Jurkat, Clone E6-1 (cell line): ENCODE results near the gene WASHC2A. TPM values are rescaled to one million over a fixed set of nuclear protein-coding genes. Genes with fewer than 3 reads are reported as not detected.
A peak's percentile ranks its signal among the peaks of the same experiment; 100 is the strongest.
"Not testable (repeated sequence)": the region's sequence is repeated elsewhere in the genome, so short reads cannot be mapped to it uniquely, and the experiment has no call there.

Source experiments
- DNase-seq: peaks from one replicate; pipeline ENCODE4 v3.0.0-alpha.2; 2011; ENCODE audit warnings: low read depth, low spot score
- H3K4me3 ChIP-seq: 2 replicates; pipeline ENCODE4 v1.5.1; 2011; ENCODE audit warnings: mild to moderate bottlenecking, low read length, control low read depth, moderate library complexity
- polyA plus RNA-seq: library from polyadenylated mRNA; unstranded; fragments of >200 nt; gene quantifications from one replicate; pipeline ENCODE4 v1.2.1, GENCODE V29; 2012; ENCODE audit warnings: missing spikeins; ENCODE audit not compliant: insufficient read length, insufficient read depth

Gene WASHC2A
- 30.7 TPM for polyA plus RNA-seq

GRCh38 chr10:50067546-50068351 is at the start of gene WASHC2A:
Gene WASHC2A (plus strand): TSS chr10:50067954. CDS start chr10:50068006, 52 bp downstream.
- peak; percentile 18 for DNase-seq
- peak within 1 kb of the TSS; percentile 63 for H3K4me3 ChIP-seq

- DNase-seq, H3K4me3 ChIP-seq: not testable (repeated sequence)
These were observed 48.5 kb upstream of the WASHC2A start for GRCh38 chr10:50019279-50019678.

- not testable (repeated sequence) for H3K4me3 ChIP-seq, DNase-seq
These were observed 47.2 kb upstream of the WASHC2A start for GRCh38 chr10:50020451-50021024.

- H3K4me3 ChIP-seq: no peak overlapping the region
- DNase-seq: no peak
These were observed 46.1 kb upstream of the WASHC2A start for GRCh38 chr10:50021646-50022045.

GRCh38 chr10:50024716-50025383 is 42.9 kb upstream of the WASHC2A start:
- not testable (repeated sequence) for H3K4me3 ChIP-seq, DNase-seq

GRCh38 chr10:50025627-50026026 is 42.1 kb upstream of the WASHC2A start:
- no peak for DNase-seq
- no peak overlapping the region for H3K4me3 ChIP-seq

- no peak overlapping the region for H3K4me3 ChIP-seq
- DNase-seq: no peak
These were observed 40.6 kb upstream of the WASHC2A start for GRCh38 chr10:50027195-50027594.

- H3K4me3 ChIP-seq: no peak overlapping the region
- DNase-seq: no peak
These were observed 34.3 kb upstream of the WASHC2A start for GRCh38 chr10:50033481-50033880.

GRCh38 chr10:50035337-50035736 is 32.4 kb upstream of the WASHC2A start:
- not testable (repeated sequence) for DNase-seq, H3K4me3 ChIP-seq

GRCh38 chr10:50044941-50045664 is 22.7 kb upstream of the WASHC2A start:
- no peak for DNase-seq
- H3K4me3 ChIP-seq: no peak overlapping the region

GRCh38 chr10:50046457-50046856 is 21.3 kb upstream of the WASHC2A start:
- not testable (repeated sequence) for DNase-seq, H3K4me3 ChIP-seq

- H3K4me3 ChIP-seq, DNase-seq: not testable (repeated sequence)
These were observed 20.2 kb upstream of the WASHC2A start for GRCh38 chr10:50047594-50047993.

- not testable (repeated sequence) for H3K4me3 ChIP-seq, DNase-seq
These were observed 15.6 kb upstream of the WASHC2A start for GRCh38 chr10:50051995-50052660.

- H3K4me3 ChIP-seq, DNase-seq: not testable (repeated sequence)
These were observed 14.9 kb upstream of the WASHC2A start for GRCh38 chr10:50052778-50053376.

GRCh38 chr10:50055494-50056292 is 12.1 kb upstream of the WASHC2A start:
- DNase-seq, H3K4me3 ChIP-seq: not testable (repeated sequence)

- not testable (repeated sequence) for H3K4me3 ChIP-seq, DNase-seq
These were observed 11.1 kb upstream of the WASHC2A start for GRCh38 chr10:50056654-50057053.

GRCh38 chr10:50058727-50059126 is 9.0 kb upstream of the WASHC2A start:
- DNase-seq, H3K4me3 ChIP-seq: not testable (repeated sequence)

GRCh38 chr10:50059946-50060345 is 7.8 kb upstream of the WASHC2A start:
- DNase-seq, H3K4me3 ChIP-seq: not testable (repeated sequence)
